GM18505 (cell line): Measurements from ENCODE around the gene PTPRN2.
"Not testable (repeated sequence)": the region's sequence is repeated elsewhere in the genome, so short reads cannot be mapped to it uniquely, and the experiment has no call there.

Experiments
- ATAC-seq: cut with Tn5 transposase; IDR thresholded peaks from one replicate; pipeline ENCODE4 v1.9.1; 2021; ENCODE audit not compliant: unreplicated experiment
- POLR2A ChIP-seq: IDR thresholded peaks from 4 replicates; pipeline ENCODE4 v1.6.1; 2011; ENCODE audit warnings: borderline replicate concordance; ENCODE audit not compliant: insufficient read depth, insufficient read length; ENCODE audit errors: extremely low read depth

PTPRN2 gene

GRCh38 chr7:158227258-158227984, 360.2 kb downstream of the PTPRN2 start:
- ATAC-seq: no peak
- no peak for TF ChIP-seq POLR2A

GRCh38 chr7:158216198-158216597, 371.4 kb downstream of the PTPRN2 start:
- no peak for TF ChIP-seq POLR2A
- no peak for ATAC-seq

GRCh38 chr7:158209435-158209834, 378.2 kb downstream of the PTPRN2 start:
- ATAC-seq: no peak
- no peak for TF ChIP-seq POLR2A

- ATAC-seq: no peak
- no peak for TF ChIP-seq POLR2A
Observed at GRCh38 chr7:158206341-158206740, 381.3 kb downstream of the PTPRN2 start.

- no peak for TF ChIP-seq POLR2A
Observed at GRCh38 chr7:158204453-158204852, 383.2 kb downstream of the PTPRN2 start.

GRCh38 chr7:158203948-158204347, 383.7 kb downstream of the PTPRN2 start:
- ATAC-seq: not testable (repeated sequence)

More at GRCh38 chr7:158204453-158204852, 383.2 kb downstream of the PTPRN2 start:
- ATAC-seq: no peak

GRCh38 chr7:158194365-158194900, 393.2 kb downstream of the PTPRN2 start:
- TF ChIP-seq POLR2A: no peak
- ATAC-seq: no peak

GRCh38 chr7:158193446-158193845, 394.2 kb downstream of the PTPRN2 start:
- TF ChIP-seq POLR2A: no peak
- no peak for ATAC-seq

- no peak for TF ChIP-seq POLR2A
- no peak for ATAC-seq
Observed at GRCh38 chr7:158192956-158193355, 394.7 kb downstream of the PTPRN2 start.

GRCh38 chr7:158192184-158192835, 395.3 kb downstream of the PTPRN2 start:
- TF ChIP-seq POLR2A: no peak
- ATAC-seq: no peak

- no peak for ATAC-seq
- TF ChIP-seq POLR2A: no peak
Observed at GRCh38 chr7:158191671-158192070, 396.0 kb downstream of the PTPRN2 start.

- ATAC-seq: no peak
- no peak for TF ChIP-seq POLR2A
Observed at GRCh38 chr7:158190756-158191155, 396.9 kb downstream of the PTPRN2 start.

- TF ChIP-seq POLR2A: no peak
- no peak for ATAC-seq
Observed at GRCh38 chr7:158188676-158189075, 398.9 kb downstream of the PTPRN2 start.

GRCh38 chr7:158187694-158187994, 400.0 kb downstream of the PTPRN2 start:
- ATAC-seq: no peak
- no peak for TF ChIP-seq POLR2A
